Stimulated activated CD4-positive, alpha-beta T cell treated with anti-CD3 and anti-CD28 coated beads, Interleukin-12 subunit alpha, Interleukin-12 subunit beta, amount 100 ng/mL, for 4 hours (primary cell): Measurements from ENCODE around the gene DYNLL2.
"Not testable (repeated sequence)": the region's sequence is repeated elsewhere in the genome, so short reads cannot be mapped to it uniquely, and the experiment has no call there.

ENCODE experiments used
- DNase-seq: peaks from one replicate; pipeline ENCODE4 v3.0.0-alpha.2; 2020

DYNLL2 gene

GRCh38 chr17:58073266-58073665 lies 10.0 kb upstream of the DYNLL2 start:
- not testable (repeated sequence) for DNase-seq

DNA sequence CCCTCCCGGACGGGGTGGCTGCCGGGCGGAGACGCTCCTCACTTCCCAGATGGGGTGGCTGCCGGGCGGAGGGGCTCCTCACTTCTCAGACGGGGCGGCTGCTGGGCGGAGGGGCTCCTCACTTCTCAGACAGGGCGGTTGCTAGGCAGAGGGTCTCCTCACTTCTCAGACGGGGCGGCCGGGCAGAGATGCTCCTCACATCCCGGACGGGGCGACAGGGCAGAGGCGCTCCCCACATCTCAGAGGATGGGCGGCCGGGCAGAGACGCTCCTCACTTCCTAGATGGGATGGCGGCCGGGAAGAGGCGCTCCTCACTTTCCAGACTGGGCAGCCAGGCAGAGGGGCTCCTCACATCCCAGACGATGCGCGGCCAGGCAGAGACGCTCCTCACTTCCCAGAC lies 8.8 kb upstream of the DYNLL2 start:
- not testable (repeated sequence) for DNase-seq

DNA sequence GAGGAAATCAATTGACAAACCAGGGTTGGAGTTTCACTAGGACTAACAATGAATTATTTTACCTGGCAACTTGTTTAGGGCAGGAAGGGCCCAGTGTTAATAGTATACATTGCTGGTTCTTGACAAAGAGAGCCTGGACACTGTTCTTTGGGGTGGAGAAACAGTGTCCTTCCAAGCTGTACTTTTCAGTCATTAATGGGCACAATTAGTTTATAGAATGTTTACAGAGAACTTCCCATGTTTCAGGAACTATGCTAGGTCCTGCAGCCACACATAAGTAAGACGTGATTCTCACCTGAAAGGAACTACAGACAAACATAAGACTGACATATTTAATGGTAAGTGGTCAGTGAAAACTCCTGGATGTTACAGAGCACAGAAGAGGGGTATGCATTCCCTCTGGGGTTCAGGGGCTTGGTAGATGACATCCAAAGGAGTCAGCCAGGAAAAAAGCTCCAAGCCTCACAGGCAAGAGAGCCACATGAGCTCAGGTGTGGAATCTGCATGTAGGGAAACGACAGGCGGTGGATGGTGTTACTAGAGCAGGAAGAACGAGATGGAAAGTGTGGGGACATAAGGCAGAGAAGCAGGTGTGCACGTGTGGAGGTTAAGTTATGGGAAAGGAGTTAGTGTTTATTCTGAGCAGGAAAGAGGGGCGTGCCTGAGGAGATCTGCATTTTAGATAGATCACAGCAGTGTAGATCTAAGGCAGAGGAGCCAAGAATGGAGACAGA lies 3.8 kb upstream of the DYNLL2 start:
- DNase-seq = no peak

DNA sequence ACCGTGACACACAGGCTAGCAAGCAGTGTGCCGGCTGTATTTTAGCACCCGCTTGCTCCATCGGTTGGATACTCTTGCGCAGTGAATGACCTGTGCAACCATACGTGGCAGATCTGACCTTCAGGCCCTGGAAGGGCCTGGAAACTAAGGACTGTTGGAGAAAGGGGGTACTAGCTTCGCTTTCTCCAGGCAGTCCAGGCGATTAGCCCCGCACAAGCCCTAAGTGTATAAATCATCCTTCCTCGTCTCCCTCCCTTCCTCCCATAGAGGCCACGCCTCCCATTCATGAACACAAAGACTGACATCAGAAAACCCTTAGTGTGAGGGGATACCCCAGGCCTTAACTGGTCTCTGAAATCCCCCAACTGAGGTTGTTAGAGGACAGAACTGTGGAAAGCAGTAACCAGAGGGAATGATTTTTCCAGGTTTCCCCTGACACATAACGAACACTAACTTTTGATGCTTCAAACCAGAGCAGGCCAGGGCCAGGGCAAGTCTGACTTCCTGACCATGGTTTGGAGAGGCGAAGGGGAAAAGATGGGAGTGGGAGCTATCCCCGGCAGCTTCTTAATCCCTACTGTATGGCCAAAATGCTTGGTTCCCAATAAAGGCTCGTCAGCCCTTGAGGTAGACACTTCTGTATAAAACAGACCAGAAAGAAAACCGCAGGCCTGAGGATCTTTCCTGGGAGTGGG lies 1.4 kb upstream of the DYNLL2 start:
- DNase-seq = no peak

GRCh38 chr17:58082341-58082869 lies 814 bp upstream of the DYNLL2 start:
- DNase-seq = no peak

DNA sequence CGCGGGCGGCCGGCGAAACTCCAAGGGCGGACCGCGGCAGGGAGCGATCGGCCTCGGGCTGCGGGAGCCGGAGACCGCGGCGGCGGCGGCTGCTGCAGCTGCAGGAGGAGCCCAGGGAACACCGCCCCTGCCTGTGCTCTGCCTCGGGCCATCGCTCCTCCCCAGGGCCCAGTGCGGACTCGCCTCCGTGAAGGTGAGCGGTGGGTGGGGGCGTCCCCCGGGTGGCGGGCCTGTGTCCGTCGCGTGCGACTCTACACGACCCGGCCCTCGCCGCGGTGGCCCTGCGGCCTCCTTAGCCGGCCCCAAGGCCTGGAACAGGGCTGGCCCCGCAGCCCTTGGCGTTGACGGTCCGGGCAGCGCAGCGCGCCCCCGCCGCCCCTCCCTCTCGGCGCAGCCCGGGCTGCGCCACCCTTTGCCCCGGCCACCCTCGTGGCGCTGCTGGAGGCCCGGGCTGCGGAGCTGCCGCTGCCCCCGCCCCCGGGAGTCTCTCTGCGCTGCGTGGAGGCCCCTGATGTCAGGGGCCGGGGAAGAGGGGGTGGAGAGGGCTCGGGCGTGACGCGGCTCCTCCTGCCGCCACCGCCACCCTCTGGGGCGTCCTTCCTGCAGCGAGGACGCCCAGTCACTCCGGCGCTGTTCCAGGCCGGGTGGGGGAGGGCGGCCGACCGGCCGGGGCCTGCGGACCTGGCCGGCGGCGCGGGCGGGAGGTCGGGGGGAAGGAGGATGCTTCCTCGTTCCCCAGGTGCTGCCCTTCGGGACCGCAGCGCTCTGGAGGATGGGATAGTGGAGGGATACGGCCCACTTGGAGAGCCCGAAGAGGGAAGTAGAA lies 485 bp downstream of the DYNLL2 start:
- peak; percentile 65 for DNase-seq

GRCh38 chr17:58084317-58084981 lies 1.2 kb downstream of the DYNLL2 start:
- peak; percentile 32 for DNase-seq

- no peak for DNase-seq
These were observed 2.0 kb downstream of the DYNLL2 start for GRCh38 chr17:58085039-58085715.

DNA sequence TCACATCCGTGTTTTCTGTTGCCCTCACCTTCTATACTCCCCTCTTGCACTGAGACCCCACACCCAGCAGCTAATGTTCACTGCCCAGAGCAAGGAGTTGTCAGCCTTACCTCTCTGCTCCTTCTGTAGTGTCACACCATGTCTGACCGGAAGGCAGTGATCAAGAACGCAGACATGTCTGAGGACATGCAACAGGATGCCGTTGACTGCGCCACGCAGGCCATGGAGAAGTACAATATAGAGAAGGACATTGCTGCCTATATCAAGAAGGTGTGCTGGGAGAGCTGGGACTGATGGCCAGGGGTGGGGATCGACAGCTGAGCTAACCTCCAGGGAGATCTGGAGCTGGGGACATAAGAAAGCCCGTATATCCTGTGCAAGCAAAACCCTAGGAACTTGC lies 3.7 kb downstream of the DYNLL2 start:
- DNase-seq = no peak

- no peak for DNase-seq
These were observed 5.4 kb downstream of the DYNLL2 start for GRCh38 chr17:58088624-58089023.

GRCh38 chr17:58089111-58089510 lies 5.9 kb downstream of the DYNLL2 start:
- DNase-seq = no peak

- no peak for DNase-seq
These were observed 7.9 kb downstream of the DYNLL2 start for GRCh38 chr17:58091024-58091567.

DNA sequence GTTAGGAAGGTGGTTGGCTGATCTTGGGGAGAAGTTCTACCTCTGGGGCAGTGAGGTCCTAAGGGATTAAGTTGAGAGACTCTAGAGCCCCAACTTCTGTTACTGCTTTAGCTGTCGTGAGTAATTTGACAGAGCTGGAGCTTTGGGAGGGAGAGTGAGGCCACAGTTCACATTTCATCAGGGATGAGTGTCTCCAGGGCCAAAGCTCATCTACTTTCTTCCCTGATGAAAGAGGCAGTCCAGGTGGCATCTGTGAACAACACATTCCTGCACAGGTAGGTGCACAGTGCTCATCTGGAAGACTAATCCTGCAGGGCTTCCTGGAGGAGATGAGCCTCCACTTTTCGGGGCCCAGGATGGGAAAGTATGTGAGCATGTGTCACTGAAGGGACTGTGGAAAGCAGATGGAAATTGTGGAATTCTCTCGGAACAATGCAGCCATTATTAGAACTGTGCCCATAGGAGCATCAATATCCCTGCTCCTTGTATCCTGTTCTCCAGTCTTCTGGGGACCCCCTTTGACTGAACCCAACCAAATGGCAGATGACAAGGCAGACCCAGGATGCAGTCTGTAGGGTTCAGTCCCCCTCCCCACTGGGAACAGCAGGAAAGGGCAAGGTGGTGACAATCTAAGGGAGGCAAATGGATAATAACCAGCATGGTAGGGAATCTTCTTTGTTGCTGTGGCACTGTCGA lies 9.0 kb downstream of the DYNLL2 start:
- DNase-seq = no peak

DNA sequence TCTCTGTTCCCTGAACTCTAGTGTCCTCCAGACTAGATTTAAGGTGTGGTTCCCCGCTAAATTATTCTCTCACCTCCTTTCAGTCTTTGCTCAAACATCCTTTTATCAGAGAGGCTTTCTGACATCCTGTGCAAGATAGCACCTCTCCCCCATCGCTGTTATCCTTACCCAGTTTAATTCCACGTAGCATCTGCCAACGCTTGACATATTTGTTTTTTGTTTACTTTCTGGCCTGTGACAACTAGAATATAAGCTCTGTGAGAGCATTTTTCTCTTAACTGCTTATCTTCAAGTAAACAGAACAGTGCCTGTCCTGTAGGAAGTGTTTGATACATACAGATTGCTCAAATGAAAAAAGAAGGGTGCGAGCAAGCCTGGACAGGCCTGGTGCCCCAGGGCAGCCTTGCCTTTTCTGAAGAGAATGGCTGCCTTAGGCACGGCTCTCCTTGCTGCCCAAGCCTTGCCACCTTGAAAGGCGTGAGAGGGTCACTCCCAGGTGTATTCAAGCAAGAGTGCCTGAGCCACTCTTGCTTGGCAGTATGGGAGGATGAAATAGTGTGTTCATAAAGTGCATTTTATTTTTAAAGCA lies 9.7 kb downstream of the DYNLL2 start:
- no peak for DNase-seq

DNA sequence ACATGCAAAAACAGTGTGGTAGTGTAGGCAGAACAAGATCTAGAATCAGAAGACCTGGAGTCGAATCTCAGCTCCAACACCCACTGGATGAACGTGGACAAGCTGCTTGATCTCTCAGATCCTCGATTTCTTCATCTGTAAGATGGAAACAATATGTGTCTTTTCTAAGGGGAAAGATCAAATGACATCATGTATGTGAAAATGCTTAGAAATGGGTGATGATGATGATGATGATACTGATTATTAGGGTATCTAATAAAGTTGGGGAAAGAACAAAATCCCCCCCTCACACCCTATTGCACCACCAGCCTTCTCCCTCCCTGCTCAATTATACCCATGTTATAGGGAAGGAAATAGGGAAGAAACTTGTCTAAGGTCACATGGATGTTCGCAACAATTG lies 10.9 kb downstream of the DYNLL2 start:
- no peak for DNase-seq

GRCh38 chr17:58096892-58097291 lies 13.7 kb downstream of the DYNLL2 start:
- no peak for DNase-seq

DNA sequence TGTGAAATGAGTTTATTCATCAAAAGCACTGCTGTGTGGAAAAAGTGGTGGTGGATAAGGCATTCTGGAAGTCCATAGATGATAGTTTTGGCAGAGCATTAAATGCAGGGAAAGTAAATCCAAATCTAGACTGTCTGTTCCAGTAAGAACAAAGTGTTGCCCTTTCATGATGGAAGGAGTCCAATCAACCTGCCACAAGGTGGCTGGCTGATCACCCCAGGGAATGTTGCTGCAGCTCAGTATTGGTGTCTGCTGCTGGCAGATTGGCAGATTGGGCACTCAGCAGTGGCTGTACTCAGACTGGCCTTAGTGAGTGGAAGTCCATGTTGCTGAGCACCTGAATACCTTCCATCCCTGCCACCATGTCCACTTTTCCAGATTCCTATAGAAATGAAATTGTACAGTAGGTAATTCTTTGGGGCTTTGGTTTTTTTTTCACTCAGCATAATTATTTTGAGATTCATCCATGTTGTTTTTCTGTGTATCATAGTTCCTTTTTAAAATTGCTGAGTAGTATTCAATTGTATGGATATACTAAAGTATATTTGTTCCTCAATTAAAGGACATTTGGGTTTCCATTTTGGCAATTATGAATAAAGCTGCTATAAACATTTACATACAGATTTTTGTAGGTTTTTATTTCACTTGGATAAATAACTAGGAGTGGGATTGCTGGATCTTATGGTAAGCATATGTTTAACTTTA lies 14.3 kb downstream of the DYNLL2 start:
- no peak for DNase-seq

GRCh38 chr17:58100506-58100905 lies 17.3 kb downstream of the DYNLL2 start:
- no peak for DNase-seq

GRCh38 chr17:58101898-58102297 lies 18.7 kb downstream of the DYNLL2 start:
- DNase-seq = not testable (repeated sequence)

DNA sequence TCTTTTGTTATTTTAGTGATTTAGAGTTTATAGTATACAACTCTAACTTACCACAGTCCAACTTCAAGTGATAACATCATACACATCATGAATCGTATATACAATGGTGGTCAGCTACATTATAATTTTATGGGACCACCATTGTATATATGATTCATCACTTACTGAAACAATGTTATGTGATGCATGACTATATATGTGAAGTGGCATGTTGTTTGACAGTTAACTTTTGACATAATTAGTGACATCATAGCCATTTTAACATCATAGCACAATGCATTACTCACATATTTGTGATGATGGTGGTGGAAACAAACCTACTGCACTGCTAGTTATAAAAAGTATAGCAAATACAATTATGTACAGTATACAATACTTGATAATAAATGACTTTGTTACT lies 21.9 kb downstream of the DYNLL2 start:
- DNase-seq = no peak
